Fibroblast of skin of right quadriceps (primary cell): ENCODE results near the gene ZFAND6.
"Not testable (repeated sequence)": the region's sequence is repeated elsewhere in the genome, so short reads cannot be mapped to it uniquely, and the experiment has no call there.

ENCODE experiments used
- DNase-seq: peaks from one replicate; pipeline ENCODE4 v3.0.0-alpha.2; 2013

ZFAND6 gene

DNA sequence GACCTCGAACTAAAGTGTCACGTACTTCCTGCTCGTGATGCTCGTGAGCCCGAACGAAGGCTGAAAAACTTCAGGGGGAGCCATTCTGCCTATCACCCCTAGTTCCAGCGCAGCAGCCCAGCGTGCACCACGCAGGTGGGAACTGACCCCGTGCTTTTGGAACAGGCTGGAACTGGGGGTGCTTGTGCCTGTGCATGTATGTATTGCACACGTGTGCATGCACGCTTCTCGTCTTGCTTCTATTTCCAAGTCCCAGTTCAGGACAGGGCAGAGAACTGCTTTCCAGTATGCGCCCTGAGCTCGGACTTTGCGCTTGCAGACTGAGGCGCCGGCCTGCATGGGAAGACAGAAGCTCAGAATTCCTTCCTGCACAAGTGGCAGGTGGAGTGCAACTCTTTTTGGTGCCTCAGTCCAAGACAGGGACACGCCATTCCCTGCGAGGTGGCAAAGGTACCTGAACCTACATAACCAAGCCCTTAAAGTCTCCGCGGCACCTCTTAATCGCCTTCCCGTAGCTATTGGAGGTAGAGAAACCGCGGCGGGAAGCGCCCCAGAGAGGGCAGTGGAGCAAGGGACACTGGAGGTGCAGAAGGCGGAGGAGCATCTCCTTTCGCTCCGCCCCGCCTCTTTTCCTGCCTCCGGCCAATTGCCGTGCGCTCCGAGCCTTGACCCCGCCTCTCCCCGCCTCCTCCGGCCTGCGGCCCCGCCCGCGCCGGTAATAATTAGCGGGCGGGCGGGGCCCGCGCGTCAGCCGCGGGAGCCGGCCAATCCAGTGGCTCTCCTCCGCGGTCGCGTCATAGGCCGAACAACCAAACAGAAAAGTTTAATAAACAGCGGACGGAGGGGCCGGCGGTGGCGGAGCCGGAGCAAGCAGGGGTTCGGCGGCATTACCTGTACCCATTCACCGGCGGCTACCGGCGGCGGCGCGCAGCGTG lies at the start of gene ZFAND6:
TSS of gene ZFAND6 (plus strand) at position 826 of the 935 bp plus-strand sequence. CDS start 60,669 bp downstream, outside the sequence.
- peak; percentile 94 for DNase-seq

DNA sequence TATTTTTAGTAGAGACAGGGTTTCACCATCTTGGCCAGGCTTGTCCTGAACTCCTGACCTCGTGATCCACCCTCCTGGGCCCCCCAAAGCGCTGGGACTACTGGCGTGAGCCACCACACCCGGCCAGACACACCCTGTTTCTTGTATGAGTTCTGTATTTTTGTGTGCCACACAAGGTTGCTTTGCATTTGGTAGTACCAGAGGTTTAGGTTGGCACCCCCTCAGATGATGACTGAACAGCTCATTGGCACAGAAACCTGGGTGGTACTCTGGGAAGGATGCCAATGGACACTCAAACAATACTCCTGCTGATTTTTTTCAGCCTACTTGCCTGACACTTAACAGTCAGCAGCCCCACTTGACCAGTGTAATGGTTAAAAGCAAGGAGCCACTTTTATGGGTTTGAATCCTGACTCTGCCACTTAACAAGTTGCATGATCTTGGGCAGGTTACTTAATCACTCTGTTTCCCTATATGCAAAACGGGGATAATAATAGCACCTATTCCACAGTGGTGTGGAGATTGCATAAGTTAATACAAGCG lies 49.3 kb upstream of the ZFAND6 start:
- DNase-seq, result peak; percentile 32

- DNase-seq, result peak; percentile 96
Observed at GRCh38 chr15:80011041-80011523, 48.4 kb upstream of the ZFAND6 start.

DNA sequence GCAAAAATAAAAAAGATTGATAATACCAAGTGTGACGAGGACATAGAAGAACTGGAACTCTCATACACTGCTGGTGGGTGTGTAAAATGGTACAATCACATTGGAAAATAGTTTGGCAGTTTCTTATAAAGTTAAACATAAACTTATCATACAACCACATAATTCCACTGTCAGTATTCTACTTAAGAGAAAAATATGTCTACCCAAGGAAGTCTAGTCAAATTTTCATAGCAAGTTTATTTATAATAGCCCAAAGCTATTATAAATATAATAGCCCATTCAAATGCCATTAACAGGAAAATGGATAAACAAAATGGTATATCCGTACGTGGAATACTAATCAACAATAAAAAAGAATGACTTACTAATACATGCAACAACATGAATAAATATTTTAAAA lies 47.9 kb upstream of the ZFAND6 start:
- DNase-seq, result no peak

- no peak for DNase-seq
Observed at GRCh38 chr15:80012060-80012726, 47.3 kb upstream of the ZFAND6 start.

DNA sequence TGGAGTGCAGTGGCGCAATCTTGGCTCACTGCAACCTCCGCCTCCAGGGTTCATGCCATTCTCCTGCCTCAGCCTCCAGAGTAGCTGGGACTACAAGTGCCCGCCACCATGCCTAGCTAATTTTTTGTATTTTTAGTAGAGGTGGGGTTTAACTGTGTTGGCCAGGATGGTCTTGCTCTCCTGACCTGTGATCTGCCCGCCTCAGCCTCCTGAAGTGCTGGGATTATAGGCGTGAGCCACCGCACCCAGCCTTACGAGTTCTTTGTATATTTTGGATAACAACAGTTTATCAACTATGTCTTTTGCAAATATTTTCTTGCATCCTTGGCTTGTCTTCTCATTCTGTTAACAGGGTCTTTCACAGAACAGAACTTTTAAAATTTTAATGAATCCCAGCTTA lies 45.3 kb upstream of the ZFAND6 start:
- not testable (repeated sequence) for DNase-seq

DNA sequence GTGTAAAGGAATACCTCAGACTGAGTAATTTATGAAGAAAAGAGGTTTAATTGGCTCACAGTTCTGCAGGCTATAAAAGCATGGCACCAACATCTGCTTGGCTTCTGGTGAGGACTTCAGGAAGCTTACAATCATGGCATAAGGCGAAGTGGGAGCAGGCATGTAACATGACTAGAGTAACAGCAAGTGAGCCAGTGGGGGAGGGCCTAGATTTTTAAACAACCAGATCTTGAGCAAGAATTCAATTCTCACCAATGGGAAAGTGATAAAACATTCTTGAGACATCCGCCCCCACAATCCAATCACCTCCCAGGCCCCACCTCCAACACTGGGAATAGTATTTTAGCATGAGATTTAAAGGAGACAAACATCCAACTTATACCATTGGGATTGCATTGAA lies 44.3 kb upstream of the ZFAND6 start:
- peak; percentile 10 for DNase-seq

DNA sequence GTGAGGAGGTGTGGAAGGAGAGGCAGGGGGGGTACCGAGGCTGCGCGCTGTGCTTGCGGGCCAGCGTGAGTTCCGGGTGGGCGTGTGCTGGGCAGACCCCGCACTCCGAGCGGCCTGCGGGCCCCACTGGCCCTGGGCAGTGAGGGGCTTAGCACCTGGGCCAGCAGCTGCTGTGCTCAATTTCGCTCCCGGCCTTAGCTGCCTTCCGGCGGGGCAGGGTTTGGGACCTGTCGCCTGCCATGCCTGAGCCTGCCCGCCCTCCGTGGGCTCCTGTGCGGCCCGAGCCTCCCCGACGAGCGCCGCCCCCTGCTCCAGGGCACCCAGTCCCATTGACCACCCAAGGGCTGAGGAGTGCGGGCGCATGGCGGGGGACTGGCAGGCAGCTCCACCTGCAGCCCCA lies 43.0 kb upstream of the ZFAND6 start:
- not testable (repeated sequence) for DNase-seq

DNA sequence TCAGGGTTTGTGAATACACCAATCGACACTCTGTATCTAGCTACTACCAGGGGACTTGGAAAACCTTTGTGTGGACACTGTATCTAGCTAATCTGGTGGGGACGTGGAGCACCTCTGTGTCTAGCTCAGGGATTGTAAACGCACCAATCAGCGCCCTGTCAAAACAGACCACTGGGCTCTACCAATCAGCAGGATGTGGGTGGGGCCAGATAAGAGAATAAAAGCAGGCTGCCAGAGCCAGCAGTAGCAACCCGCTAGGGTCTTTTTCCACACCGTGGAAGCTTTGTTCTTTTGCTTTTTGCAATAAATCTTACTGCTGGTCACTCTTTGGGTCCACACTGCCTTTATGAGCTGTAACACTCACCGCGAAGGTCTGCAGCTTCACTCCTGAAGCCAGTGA lies 42.3 kb upstream of the ZFAND6 start:
- not testable (repeated sequence) for DNase-seq

GRCh38 chr15:80019168-80019745 lies 40.2 kb upstream of the ZFAND6 start:
- no peak for DNase-seq

GRCh38 chr15:80020149-80020548 lies 39.3 kb upstream of the ZFAND6 start:
- DNase-seq, result not testable (repeated sequence)

- DNase-seq, result no peak
Observed at GRCh38 chr15:80020731-80021130, 38.7 kb upstream of the ZFAND6 start.

GRCh38 chr15:80026310-80026709 lies 33.2 kb upstream of the ZFAND6 start:
- no peak for DNase-seq

DNA sequence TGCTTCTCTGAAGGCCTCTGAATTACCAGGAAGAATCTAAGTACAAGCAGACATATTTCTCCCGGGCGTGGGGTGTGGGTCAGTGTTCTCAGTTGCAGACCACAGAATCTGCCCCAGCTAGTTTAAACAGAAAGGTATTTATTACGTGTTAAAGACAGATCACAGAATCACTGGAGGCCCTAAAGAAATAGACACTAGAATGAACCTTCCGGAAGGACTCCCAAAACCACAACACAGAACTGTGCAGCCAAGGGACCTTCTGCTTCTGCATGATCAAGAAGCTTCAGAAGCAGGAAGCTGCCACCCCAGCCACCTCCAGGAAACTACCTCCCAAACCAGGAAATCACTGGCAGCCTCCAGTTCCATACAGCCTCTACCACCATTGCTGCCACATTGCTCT lies 32.7 kb upstream of the ZFAND6 start:
- no peak for DNase-seq

- DNase-seq, result no peak
Observed at GRCh38 chr15:80028937-80029336, 30.5 kb upstream of the ZFAND6 start.

GRCh38 chr15:80031841-80032240 lies 27.6 kb upstream of the ZFAND6 start:
- DNase-seq, result no peak

GRCh38 chr15:80034629-80035028 lies 24.8 kb upstream of the ZFAND6 start:
- no peak for DNase-seq

GRCh38 chr15:80036071-80036470 lies 23.4 kb upstream of the ZFAND6 start:
- DNase-seq, result no peak

- DNase-seq, result no peak
Observed at GRCh38 chr15:80041494-80042253, 17.8 kb upstream of the ZFAND6 start.

GRCh38 chr15:80042568-80042967 lies 16.9 kb upstream of the ZFAND6 start:
- DNase-seq, result no peak

- not testable (repeated sequence) for DNase-seq
Observed at GRCh38 chr15:80045219-80045618, 14.3 kb upstream of the ZFAND6 start.

- DNase-seq, result no peak
Observed at GRCh38 chr15:80049046-80049445, 10.4 kb upstream of the ZFAND6 start.
